Measurements from ENCODE around the gene HSPA4L.

HSPA4L gene

DNA sequence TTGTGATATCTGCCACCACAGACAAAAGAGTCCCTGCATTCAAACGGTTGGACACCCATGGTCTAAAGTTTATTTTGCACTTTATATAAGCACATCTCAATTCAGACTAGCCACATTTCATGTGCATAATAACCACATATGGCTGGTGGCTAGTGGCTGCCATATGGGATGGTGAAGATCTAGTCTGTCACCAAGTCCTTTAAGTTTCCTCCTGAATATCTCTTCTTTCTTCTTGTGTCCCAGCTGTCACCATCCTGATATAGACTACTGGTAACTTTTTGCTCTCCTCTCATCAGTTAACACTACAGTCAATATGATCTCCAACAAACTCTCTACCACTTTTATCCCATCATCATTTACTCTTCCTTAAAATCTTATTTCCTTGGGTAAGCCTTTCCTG lies 9.3 kb downstream of the HSPA4L start:
- no peaks in the 10 kb centered on the region for H3K4me1 Mint-ChIP-seq
- DNase-seq = no peak
- H3K9me3 Mint-ChIP-seq = no peaks in the 10 kb centered on the region
- H3K27ac Mint-ChIP-seq = no peak overlapping the region
- H3K4me3 Mint-ChIP-seq = no peak overlapping the region
- H3K27me3 Mint-ChIP-seq (ENCODE audit: low read depth, poor library complexity) = peaks cover 3% of the 10 kb centered on the region
- no peaks in the 10 kb centered on the region for H3K36me3 Mint-ChIP-seq (ENCODE audit: low read depth)
- TF ChIP-seq, protein P1, sequence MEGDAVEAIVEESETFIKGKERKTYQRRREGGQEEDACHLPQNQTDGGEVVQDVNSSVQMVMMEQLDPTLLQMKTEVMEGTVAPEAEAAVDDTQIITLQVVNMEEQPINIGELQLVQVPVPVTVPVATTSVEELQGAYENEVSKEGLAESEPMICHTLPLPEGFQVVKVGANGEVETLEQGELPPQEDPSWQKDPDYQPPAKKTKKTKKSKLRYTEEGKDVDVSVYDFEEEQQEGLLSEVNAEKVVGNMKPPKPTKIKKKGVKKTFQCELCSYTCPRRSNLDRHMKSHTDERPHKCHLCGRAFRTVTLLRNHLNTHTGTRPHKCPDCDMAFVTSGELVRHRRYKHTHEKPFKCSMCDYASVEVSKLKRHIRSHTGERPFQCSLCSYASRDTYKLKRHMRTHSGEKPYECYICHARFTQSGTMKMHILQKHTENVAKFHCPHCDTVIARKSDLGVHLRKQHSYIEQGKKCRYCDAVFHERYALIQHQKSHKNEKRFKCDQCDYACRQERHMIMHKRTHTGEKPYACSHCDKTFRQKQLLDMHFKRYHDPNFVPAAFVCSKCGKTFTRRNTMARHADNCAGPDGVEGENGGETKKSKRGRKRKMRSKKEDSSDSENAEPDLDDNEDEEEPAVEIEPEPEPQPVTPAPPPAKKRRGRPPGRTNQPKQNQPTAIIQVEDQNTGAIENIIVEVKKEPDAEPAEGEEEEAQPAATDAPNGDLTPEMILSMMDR (IDR thresholded peaks at IDR 0.05) = no peak

DNA sequence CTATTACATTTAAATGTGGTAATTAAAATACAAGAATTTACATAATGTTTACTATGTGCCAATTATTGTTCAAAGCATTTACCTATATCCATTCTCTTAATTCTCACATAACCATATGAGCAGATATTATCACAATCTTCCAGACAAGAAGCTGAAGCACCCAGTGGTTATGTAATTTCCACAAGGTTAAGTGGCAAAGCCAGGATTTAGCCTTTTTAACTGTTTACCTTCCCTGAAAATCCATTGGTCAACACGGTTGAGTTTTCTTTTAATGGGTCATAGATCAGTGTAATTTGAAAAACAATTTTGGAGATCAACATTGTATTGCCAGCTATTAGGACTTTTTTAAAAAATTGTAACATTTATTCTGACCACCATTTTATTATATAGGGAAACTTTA lies 11.4 kb downstream of the HSPA4L start:
- Mint-ChIP-seq H3K36me3 (ENCODE audit: low read depth) (no peaks in the 10 kb centered on the region), H3K27me3 (ENCODE audit: low read depth, poor library complexity) (peaks cover 3% of the 10 kb centered on the region), H3K4me1 (no peaks in the 10 kb centered on the region), H3K27ac (no peak overlapping the region), H3K9me3 (no peaks in the 10 kb centered on the region), H3K4me3 (no peak overlapping the region)
- no peak for DNase-seq
- TF ChIP-seq, protein P1 (IDR thresholded peaks at IDR 0.05) = no peak

DNA sequence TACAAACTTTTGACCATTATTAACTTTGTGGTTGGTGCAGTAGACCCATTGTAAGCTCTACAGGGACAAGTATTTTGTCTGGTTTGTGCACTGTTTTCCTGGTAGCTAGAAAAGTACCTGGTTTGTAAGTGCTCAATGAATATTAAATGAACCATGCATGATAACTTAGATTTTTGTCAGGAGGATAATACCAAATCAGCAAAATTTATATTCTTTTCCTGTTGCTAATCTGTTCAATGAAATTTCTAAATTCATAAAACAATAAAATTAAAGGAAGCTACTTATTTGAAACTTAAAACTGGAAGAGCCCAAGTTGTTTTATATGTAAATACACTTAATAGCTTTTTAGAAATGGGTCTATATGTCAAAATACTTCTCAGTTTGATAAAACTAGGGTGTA lies 17.6 kb downstream of the HSPA4L start:
- Mint-ChIP-seq H3K9me3 (no peaks in the 10 kb centered on the region), H3K4me1 (no peaks in the 10 kb centered on the region), H3K36me3 (ENCODE audit: low read depth) (no peaks in the 10 kb centered on the region), H3K27me3 (ENCODE audit: low read depth, poor library complexity) (no peaks in the 10 kb centered on the region), H3K27ac (no peak overlapping the region), H3K4me3 (no peak overlapping the region)
- DNase-seq = no peak
- TF ChIP-seq, protein P1 (IDR thresholded peaks at IDR 0.05) = no peak

DNA sequence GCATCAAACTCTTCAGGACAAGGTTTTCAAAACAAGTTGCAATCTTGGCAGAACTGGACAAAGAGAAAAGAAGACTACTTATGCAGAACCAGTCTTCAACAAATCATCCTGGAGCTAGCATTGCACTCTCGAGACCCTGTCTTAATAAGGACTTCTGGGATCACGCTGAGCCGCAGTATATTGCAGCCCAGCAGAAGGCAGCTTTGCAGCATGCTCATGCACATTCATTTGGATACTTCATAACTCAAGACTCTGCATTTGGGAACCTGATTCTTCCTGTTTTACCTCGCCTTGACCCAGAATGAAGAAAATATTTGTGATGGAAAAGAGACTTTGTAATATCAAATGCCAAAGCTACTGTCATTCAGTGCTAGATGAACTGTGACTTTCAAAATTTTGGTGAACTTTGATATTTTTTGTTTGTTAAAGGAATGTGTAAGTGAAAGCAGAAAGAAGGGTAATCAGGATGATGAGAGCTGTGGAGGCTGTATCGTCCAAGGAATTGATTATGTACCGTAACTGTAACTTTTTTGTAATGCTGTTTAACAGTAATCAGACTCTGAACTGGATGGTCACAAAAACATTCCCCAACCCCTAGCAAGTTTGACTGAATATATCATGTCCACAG lies 27.2 kb downstream of the HSPA4L start:
- no peak for DNase-seq
- H3K27me3 Mint-ChIP-seq (ENCODE audit: low read depth, poor library complexity) = no peaks in the 10 kb centered on the region
- TF ChIP-seq, protein P1 (IDR thresholded peaks at IDR 0.05) = no peak
- H3K36me3 Mint-ChIP-seq (ENCODE audit: low read depth) = no peaks in the 10 kb centered on the region
- H3K9me3 Mint-ChIP-seq = no peaks in the 10 kb centered on the region
- H3K4me1 Mint-ChIP-seq = no peaks in the 10 kb centered on the region
- no peak overlapping the region for H3K4me3 Mint-ChIP-seq
- no peak overlapping the region for H3K27ac Mint-ChIP-seq

DNA sequence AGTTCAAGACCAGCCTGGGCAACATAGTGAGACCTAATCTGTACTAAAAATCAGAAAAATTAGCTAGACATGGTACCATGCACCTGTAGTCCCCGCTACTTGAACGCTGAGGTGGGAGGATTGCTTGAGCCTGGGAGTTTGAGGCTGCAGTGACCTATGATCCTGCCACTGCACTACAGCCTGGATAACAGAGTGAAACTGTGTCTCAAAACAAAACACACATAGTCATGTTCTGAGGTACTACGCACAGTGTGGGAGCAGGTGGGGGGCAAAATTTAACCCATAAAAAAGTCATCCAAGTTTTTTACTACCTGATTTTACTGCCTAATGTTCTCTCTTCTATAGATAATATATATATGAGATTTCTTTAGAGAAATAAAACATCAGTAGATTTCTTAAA lies 28.4 kb downstream of the HSPA4L start:
- Mint-ChIP-seq H3K36me3 (ENCODE audit: low read depth) (no peaks in the 10 kb centered on the region), H3K27ac (no peak overlapping the region), H3K4me1 (no peaks in the 10 kb centered on the region), H3K9me3 (no peaks in the 10 kb centered on the region), H3K4me3 (no peak overlapping the region), H3K27me3 (ENCODE audit: low read depth, poor library complexity) (no peaks in the 10 kb centered on the region)
- TF ChIP-seq, protein P1 (IDR thresholded peaks at IDR 0.05) = no peak
- no peak for DNase-seq

DNA sequence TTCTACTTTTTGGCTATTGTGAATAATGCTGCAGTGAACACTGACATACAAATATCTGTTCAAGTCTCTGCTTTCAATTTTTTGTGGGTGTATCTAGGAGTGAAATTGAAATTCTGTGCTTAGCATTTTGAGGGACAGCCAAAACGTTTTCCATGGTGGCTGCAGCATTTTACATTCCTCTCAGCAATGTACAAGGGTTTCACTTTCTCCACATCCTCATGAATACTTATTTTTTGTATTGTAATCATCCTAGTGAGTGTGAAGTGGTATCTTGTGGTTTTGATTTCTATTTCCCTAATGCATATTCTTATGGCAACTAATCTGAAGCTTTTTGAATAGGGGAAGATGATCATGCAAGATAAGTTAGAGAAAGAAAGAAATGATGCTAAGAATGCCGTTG lies 40.3 kb downstream of the HSPA4L start:
- Mint-ChIP-seq H3K9me3 (no peaks in the 10 kb centered on the region), H3K4me3 (no peak overlapping the region), H3K27me3 (ENCODE audit: low read depth, poor library complexity) (no peaks in the 10 kb centered on the region), H3K27ac (no peak overlapping the region), H3K36me3 (ENCODE audit: low read depth) (no peaks in the 10 kb centered on the region), H3K4me1 (no peaks in the 10 kb centered on the region)
- TF ChIP-seq, protein P1 (IDR thresholded peaks at IDR 0.05) = no peak
- no peak for DNase-seq

Data from nephron progenitor cell (in vitro differentiated cells).